SH-SY5Y (cell line): ENCODE results near the gene MEIS1.

Source experiments
- GATA2 ChIP-seq: IDR thresholded peaks from 2 replicates; pipeline ENCODE4 v1.6.1; 2011; ENCODE audit warnings: mild to moderate bottlenecking, low read depth, low read length
- GATA3 ChIP-seq: IDR thresholded peaks from 2 replicates; pipeline ENCODE4 v1.6.1; 2011; ENCODE audit warnings: low read depth, mild to moderate bottlenecking, low read length, moderate library complexity

DNA sequence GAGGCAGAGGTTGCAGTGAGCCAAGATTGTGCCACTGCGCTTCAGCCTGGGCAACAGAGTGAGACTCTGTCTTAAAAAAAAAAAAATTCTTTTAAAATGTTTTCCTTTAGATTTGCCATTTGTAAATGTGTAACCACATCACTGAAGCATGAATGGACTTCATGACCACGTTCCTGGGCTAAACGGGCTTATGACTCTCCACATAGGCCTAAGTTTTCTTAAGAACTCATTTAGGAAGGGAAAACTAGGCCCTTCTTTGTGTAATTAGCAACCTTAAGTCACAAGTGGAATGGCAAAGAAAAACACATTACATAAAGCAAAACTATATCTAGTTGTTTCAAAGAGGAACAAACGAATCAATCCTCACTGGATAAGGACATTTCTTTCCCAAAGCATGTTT lies 99.5 kb downstream of the MEIS1 start:
- no peak for TF ChIP-seq GATA2
- no peak for TF ChIP-seq GATA3
